KMS-11 (cell line): ENCODE measurements around the gene PAX9.

Experiments used
- H2AFZ ChIP-seq: fragments of 200-600 bp; sonication (generic); 2 replicates; pipeline ENCODE4 v1.6.1; 2016; ENCODE audit warnings: antibody characterized with exemption, mixed run types, low read depth
- H3K27ac ChIP-seq: fragments of 200-600 bp; sonication (generic); 2 replicates; pipeline ENCODE4 v1.6.1; 2016; ENCODE audit warnings: mild to moderate bottlenecking, mixed run types
- H3K27me3 ChIP-seq: fragments of 200-600 bp; sonication (generic); 2 replicates; pipeline ENCODE4 v1.6.1; 2017; ENCODE audit warnings: mild to moderate bottlenecking, low read depth, mixed run types, moderate library complexity; ENCODE audit not compliant: insufficient read depth
- H3K36me3 ChIP-seq: fragments of 200-600 bp; sonication (generic); 2 replicates; pipeline ENCODE4 v1.6.1; 2017; ENCODE audit warnings: mild to moderate bottlenecking, mixed run types; ENCODE audit not compliant: insufficient read depth
- H3K4me1 ChIP-seq: fragments of 200-600 bp; sonication (generic); 2 replicates; pipeline ENCODE4 v1.6.1; 2016; ENCODE audit warnings: mild to moderate bottlenecking, low read depth, mixed run types; ENCODE audit not compliant: poor library complexity, severe bottlenecking
- H3K4me2 ChIP-seq: fragments of 200-600 bp; sonication (generic); 2 replicates; pipeline ENCODE4 v1.7.0; 2016; ENCODE audit warnings: mild to moderate bottlenecking, mixed run types
- H3K4me3 ChIP-seq: fragments of 200-600 bp; sonication (generic); IDR thresholded peaks from 2 replicates; pipeline ENCODE4 v1.6.1; 2017; ENCODE audit warnings: low read depth, low read length, mixed read lengths; ENCODE audit not compliant: insufficient read depth
- H3K79me2 ChIP-seq: fragments of 200-600 bp; sonication (generic); 2 replicates; pipeline ENCODE4 v1.6.1; 2016; ENCODE audit warnings: low read depth, mixed run types; ENCODE audit not compliant: insufficient read depth
- H3K9ac ChIP-seq: fragments of 200-600 bp; sonication (generic); 2 replicates; pipeline ENCODE4 v1.6.1; 2016; ENCODE audit warnings: mild to moderate bottlenecking, mixed run types
- H4K20me1 ChIP-seq: fragments of 200-600 bp; sonication (generic); 2 replicates; pipeline ENCODE4 v1.6.1; 2016; ENCODE audit warnings: mild to moderate bottlenecking, mixed run types; ENCODE audit not compliant: insufficient read depth
- CTCF ChIP-seq: fragments of 200-600 bp; sonication (generic); conservative IDR thresholded peaks from 2 replicates; pipeline ENCODE4 v1.6.1; 2017; ENCODE audit warnings: low read depth, mild to moderate bottlenecking, antibody characterized with exemption, low read length, moderate library complexity, mixed read lengths

PAX9 gene

DNA sequence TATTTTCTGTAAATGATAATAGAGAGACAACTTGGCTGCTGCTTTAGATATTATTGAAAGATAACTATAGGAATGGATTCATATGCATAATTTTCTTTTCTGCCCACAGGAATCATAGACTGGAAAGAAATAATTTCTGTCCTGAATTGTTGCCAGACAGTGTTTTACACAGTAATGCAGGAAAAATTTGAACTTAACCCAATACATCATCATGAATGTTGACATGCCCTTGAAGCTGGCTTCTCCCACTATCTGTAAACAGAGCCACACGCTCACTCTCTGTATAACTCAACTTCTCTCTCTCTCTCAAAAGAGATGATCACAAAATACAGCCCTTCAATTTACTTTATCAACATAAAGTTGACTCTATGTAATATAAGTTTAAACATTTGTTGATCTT lies 56.6 kb downstream of the PAX9 start:
- Histone ChIP-seq H3K4me1 (no peaks in the 10 kb centered on the region), H3K79me2 (no peaks in the 10 kb centered on the region), H3K27me3 (no peaks in the 10 kb centered on the region), H2AFZ (no peak overlapping the region), H3K9ac (no peak overlapping the region), H3K27ac (no peak overlapping the region), H3K4me2 (no peak overlapping the region), H4K20me1 (no peaks in the 10 kb centered on the region), H3K4me3 (no peak overlapping the region), H3K36me3 (no peaks in the 10 kb centered on the region)
- TF ChIP-seq CTCF: no peak

DNA sequence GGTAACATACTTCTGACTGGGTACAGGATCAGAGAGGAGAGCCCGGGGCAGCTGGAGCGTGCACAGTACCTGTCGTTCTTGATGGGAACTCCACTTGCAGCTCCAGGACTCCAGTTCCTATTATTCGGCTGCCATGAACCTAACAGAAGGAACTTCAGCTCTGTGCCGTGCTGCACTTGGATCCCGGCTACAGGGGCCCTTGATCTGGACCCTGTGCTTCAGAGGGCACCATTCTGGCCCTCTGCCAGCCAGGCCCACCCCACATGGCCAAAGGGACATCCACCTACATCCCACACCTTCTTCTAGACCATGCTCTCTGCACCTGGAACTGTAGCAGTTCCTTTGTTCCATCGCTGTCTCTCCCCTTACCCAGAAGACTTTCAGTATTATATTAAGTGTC lies 58.2 kb downstream of the PAX9 start:
- Histone ChIP-seq H4K20me1 (no peaks in the 10 kb centered on the region), H3K4me3 (no peak overlapping the region), H3K9ac (no peak overlapping the region), H3K36me3 (no peaks in the 10 kb centered on the region), H3K4me1 (no peaks in the 10 kb centered on the region), H3K27ac (no peak overlapping the region), H3K4me2 (no peak overlapping the region), H3K79me2 (no peaks in the 10 kb centered on the region), H2AFZ (no peak overlapping the region), H3K27me3 (no peaks in the 10 kb centered on the region)
- no peak for TF ChIP-seq CTCF

DNA sequence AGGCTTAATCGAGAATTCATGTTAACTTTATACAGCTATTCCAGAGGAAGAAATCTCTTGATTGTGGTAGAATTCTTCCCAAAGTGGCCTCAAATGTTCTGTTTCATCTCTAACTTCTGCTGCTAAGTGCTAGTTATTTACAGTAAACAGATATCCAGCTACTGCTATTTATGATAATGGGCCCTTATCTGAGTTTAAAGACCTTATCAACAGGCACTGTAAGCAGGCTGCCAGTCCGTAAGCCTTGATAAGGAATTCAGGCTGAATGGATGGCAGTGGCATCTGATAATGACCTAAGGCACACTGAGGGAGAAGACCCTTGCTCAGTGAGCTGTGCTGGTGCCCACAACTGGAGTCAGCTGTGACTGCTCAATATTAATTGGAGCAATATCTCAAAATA lies 59.0 kb downstream of the PAX9 start:
- Histone ChIP-seq H3K4me3 (no peak overlapping the region), H3K4me2 (no peak overlapping the region), H3K36me3 (no peaks in the 10 kb centered on the region), H2AFZ (no peak overlapping the region), H3K79me2 (no peaks in the 10 kb centered on the region), H3K4me1 (no peaks in the 10 kb centered on the region), H3K27me3 (no peaks in the 10 kb centered on the region), H3K9ac (no peak overlapping the region), H3K27ac (no peak overlapping the region), H4K20me1 (no peaks in the 10 kb centered on the region)
- no peak for TF ChIP-seq CTCF

DNA sequence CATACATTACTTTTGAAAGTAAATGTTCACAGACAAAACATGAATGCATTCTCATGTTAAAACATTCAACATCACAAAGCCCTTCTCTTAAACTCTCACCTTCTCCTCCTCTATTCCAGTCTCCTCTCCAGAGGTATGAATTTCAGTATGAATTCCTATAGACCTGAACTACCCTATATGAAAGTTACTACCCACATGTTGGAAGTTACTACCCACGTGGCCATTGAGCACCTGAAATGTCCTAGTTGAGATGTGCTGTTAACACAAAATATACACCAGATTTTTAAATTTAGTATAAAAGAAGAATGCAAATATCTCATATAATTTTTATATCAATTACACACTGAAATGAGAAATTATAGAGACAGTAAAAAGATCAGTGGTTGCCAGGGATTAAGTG lies 60.2 kb downstream of the PAX9 start:
- Histone ChIP-seq H3K4me2 (no peak overlapping the region), H3K27me3 (no peaks in the 10 kb centered on the region), H4K20me1 (no peaks in the 10 kb centered on the region), H3K27ac (no peak overlapping the region), H3K9ac (no peak overlapping the region), H3K79me2 (no peaks in the 10 kb centered on the region), H3K4me3 (no peak overlapping the region), H3K4me1 (no peaks in the 10 kb centered on the region), H3K36me3 (no peaks in the 10 kb centered on the region), H2AFZ (no peak overlapping the region)
- TF ChIP-seq CTCF: no peak

GRCh38 chr14:36723530-36723929 lies 61.9 kb downstream of the PAX9 start:
- Histone ChIP-seq H4K20me1 (no peaks in the 10 kb centered on the region), H3K4me2 (no peak overlapping the region)

More at GRCh38 chr14:36723530-36723929, 61.9 kb downstream of the PAX9 start:
- H3K36me3 ChIP-seq: no peaks in the 10 kb centered on the region
- H2AFZ ChIP-seq: no peak overlapping the region
- no peak overlapping the region for H3K4me3 ChIP-seq
- H3K9ac ChIP-seq: no peak overlapping the region
- no peaks in the 10 kb centered on the region for H3K4me1 ChIP-seq
- no peaks in the 10 kb centered on the region for H3K79me2 ChIP-seq
- no peak for TF ChIP-seq CTCF
- H3K27ac ChIP-seq: no peak overlapping the region
- no peaks in the 10 kb centered on the region for H3K27me3 ChIP-seq
